Trophoblast cell (in vitro differentiated cells and primary cell): Measurements from ENCODE around the gene CIB2.

ENCODE experiments used
- DNase-seq, 2 donors: peaks; one replicate each; pipeline ENCODE4 v3.0.0-alpha.2; 2016
- H2AFZ ChIP-seq: 2 replicates; pipeline ENCODE4 v1.6.1; 2013; ENCODE audit warnings: low read length, moderate library complexity, mild to moderate bottlenecking; ENCODE audit not compliant: insufficient read depth, poor library complexity
- H2AK5ac ChIP-seq: 2 replicates; pipeline ENCODE4 v1.6.1; 2013; ENCODE audit warnings: mild to moderate bottlenecking, low read length
- H2BK120ac ChIP-seq: 2 replicates; pipeline ENCODE4 v1.6.1; 2013; ENCODE audit warnings: low read length, mild to moderate bottlenecking, moderate library complexity; ENCODE audit not compliant: insufficient read depth, poor library complexity
- H2BK12ac ChIP-seq: 2 replicates; pipeline ENCODE4 v1.6.1; 2013; ENCODE audit warnings: mild to moderate bottlenecking, low read length, moderate library complexity
- H2BK5ac ChIP-seq: 2 replicates; pipeline ENCODE4 v1.6.1; 2013; ENCODE audit warnings: low read length, low read depth, moderate library complexity, mild to moderate bottlenecking; ENCODE audit not compliant: poor library complexity
- H3K14ac ChIP-seq: 2 replicates; pipeline ENCODE4 v1.6.1; 2013; ENCODE audit warnings: mild to moderate bottlenecking, low read length
- H3K18ac ChIP-seq: 2 replicates; pipeline ENCODE4 v1.6.1; 2013; ENCODE audit warnings: mild to moderate bottlenecking, low read length
- H3K23ac ChIP-seq: 2 replicates; pipeline ENCODE4 v1.6.1; 2013; ENCODE audit warnings: low read length
- H3K27ac ChIP-seq: 2 replicates; pipeline ENCODE4 v1.5.1; 2013; ENCODE audit warnings: low read depth, mild to moderate bottlenecking, inconsistent platforms, low read length, moderate library complexity
- H3K27me3 ChIP-seq: 2 replicates; pipeline ENCODE4 v1.6.1; 2013; ENCODE audit warnings: inconsistent platforms, mild to moderate bottlenecking, low read length, moderate library complexity; ENCODE audit not compliant: insufficient read depth
- H3K36me3 ChIP-seq, 2 experiments: 1 replicate in 1 of 2; 2 replicates in 1 of 2; pipeline ENCODE4 v1.6.1; 2013; ENCODE audit warnings: low read length in 2 of 2, mild to moderate bottlenecking in 2 of 2, moderate library complexity in 1 of 2; ENCODE audit not compliant: insufficient read depth in 2 of 2, control insufficient read depth in 1 of 2
- H3K4ac ChIP-seq: 2 replicates; pipeline ENCODE4 v1.6.1; 2013; ENCODE audit warnings: low read depth, mild to moderate bottlenecking, low read length, moderate library complexity
- H3K4me1 ChIP-seq, 2 experiments: 1 replicate in 1 of 2; 2 replicates in 1 of 2; pipeline ENCODE4 v1.6.1; 2013; ENCODE audit warnings: low read length in 2 of 2, mild to moderate bottlenecking in 2 of 2, moderate library complexity in 1 of 2; ENCODE audit not compliant: insufficient read depth in 2 of 2, control insufficient read depth in 1 of 2
- H3K4me2 ChIP-seq: 2 replicates; pipeline ENCODE4 v1.6.1; 2013; ENCODE audit warnings: inconsistent platforms, mild to moderate bottlenecking, low read length, moderate library complexity
- H3K4me3 ChIP-seq: 2 replicates; pipeline ENCODE4 v1.5.1; 2013; ENCODE audit warnings: mild to moderate bottlenecking, low read depth, low read length, inconsistent platforms
- H3K79me1 ChIP-seq: one replicate; pipeline ENCODE4 v1.6.1; 2013; ENCODE audit warnings: low read length
- H3K79me2 ChIP-seq: 2 replicates; pipeline ENCODE4 v1.6.1; 2013; ENCODE audit warnings: low read length, mild to moderate bottlenecking; ENCODE audit not compliant: control insufficient read depth, insufficient read depth, poor library complexity
- H3K9ac ChIP-seq: 2 replicates; pipeline ENCODE4 v1.6.1; 2013; ENCODE audit warnings: mild to moderate bottlenecking, low read length
- H3K9me3 ChIP-seq: 2 replicates; pipeline ENCODE4 v1.6.1; 2013; ENCODE audit warnings: low read depth, mild to moderate bottlenecking, control low read depth, inconsistent platforms, low read length; ENCODE audit not compliant: insufficient read depth
- H4K12ac ChIP-seq: 2 replicates; pipeline ENCODE4 v1.6.1; 2013; ENCODE audit warnings: low read depth, mild to moderate bottlenecking, low read length, moderate library complexity
- H4K8ac ChIP-seq: 2 replicates; pipeline ENCODE4 v1.6.1; 2013; ENCODE audit warnings: low read depth, mild to moderate bottlenecking, low read length, moderate library complexity
- H4K91ac ChIP-seq: one replicate; pipeline ENCODE4 v1.6.1; 2013; ENCODE audit warnings: low read depth, mild to moderate bottlenecking, low read length, moderate library complexity
- WGBS: extraction: QIAGEN DNeasy Blood & Tissue Kit; methylation state at CpG from one replicate; pipeline ENCODE4 v1.1.7; 2013; ENCODE audit warnings: missing lambda C conversion rate; ENCODE audit not compliant: insufficient read length, insufficient coverage; ENCODE audit errors: extremely low coverage; 5-methylcytosine and 5-hydroxymethylcytosine counted together

CIB2 gene

DNA sequence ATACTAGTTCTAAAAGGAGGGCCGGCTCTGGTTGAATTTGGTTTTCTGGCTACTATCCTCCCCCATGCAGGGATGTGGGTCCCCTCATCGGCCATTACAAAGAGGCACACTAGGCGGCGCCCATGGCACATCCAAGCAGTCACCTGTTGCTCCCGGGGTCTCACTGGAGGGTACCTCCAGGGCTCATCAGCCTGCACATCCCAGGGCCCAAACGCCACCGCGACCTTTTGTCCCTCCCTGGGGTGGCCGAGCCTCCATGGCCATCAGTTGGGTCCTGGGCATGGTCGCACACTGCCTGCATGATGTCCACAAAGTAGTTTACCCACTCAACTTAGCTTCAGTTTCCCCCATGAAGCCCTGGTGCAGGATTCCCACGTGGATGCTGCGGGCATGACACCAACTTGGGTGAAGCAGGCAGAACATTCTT, 46.2 kb upstream of the CIB2 start:
- H3K18ac ChIP-seq = no peak overlapping the region
- no peaks in the 10 kb centered on the region for H3K27me3 ChIP-seq
- peak in 1 of 2 donors; percentile 15 for DNase-seq
- H4K8ac ChIP-seq = no peak overlapping the region
- H2AFZ ChIP-seq = no peak overlapping the region
- H3K9me3 ChIP-seq = peaks cover 2% of the 10 kb centered on the region
- H2BK12ac ChIP-seq = no peak overlapping the region
- H3K4me2 ChIP-seq = no peak overlapping the region
- H2BK5ac ChIP-seq = no peak overlapping the region
- no peak overlapping the region for H3K4me3 ChIP-seq
- H3K9ac ChIP-seq = no peak overlapping the region
- no peaks in the 10 kb centered on the region for H3K36me3 ChIP-seq
- H3K14ac ChIP-seq = no peak overlapping the region
- H2AK5ac ChIP-seq = no peak overlapping the region
- no peak overlapping the region for H2BK120ac ChIP-seq
- no CpG with 5 or more reads among the region's 12 CpGs for WGBS
- H3K4ac ChIP-seq = no peak overlapping the region
- H4K91ac ChIP-seq = no peak overlapping the region
- no peak overlapping the region for H3K27ac ChIP-seq
- H3K79me2 ChIP-seq = no peaks in the 10 kb centered on the region
- no peaks in the 10 kb centered on the region for H3K79me1 ChIP-seq
- no peak overlapping the region for H3K23ac ChIP-seq
- H3K4me1 ChIP-seq = no peaks in the 10 kb centered on the region
- H4K12ac ChIP-seq = no peak overlapping the region

DNA sequence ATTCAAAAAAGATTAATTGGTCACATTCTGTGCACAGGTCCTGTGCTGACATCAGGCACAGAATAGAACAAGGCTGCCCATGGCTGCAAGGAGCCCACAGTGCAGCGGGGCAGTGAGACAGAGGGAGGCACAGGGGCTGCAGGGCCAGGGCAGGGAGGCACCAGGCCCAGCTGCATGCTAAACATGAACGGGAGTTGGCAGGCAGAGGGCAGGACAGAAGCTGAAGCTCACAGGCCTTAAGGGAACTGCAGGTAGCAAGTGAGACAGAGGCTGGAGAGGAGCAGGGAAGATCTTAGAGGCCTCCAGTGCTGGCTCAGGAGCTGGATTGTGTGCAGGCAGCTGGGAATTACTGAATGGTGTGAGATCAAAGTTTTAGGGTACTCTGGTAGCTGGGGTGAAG, 44.1 kb upstream of the CIB2 start:
- no peaks in the 10 kb centered on the region for H3K4me1 ChIP-seq
- no peak overlapping the region for H3K23ac ChIP-seq
- H3K27me3 ChIP-seq = no peaks in the 10 kb centered on the region
- H3K9ac ChIP-seq = no peak overlapping the region
- no peak overlapping the region for H4K91ac ChIP-seq
- no peak for DNase-seq
- no CpG with 5 or more reads among the region's 2 CpGs for WGBS
- H4K8ac ChIP-seq = no peak overlapping the region
- H4K12ac ChIP-seq = no peak overlapping the region
- no peak overlapping the region for H2AK5ac ChIP-seq
- H3K27ac ChIP-seq = no peak overlapping the region
- no peak overlapping the region for H2AFZ ChIP-seq
- no peak overlapping the region for H2BK120ac ChIP-seq
- no peaks in the 10 kb centered on the region for H3K79me1 ChIP-seq
- no peak overlapping the region for H3K18ac ChIP-seq
- peaks cover 7 to 8% of the 10 kb centered on the region in 2 experiments for H3K36me3 ChIP-seq
- no peak overlapping the region for H2BK5ac ChIP-seq
- H3K4me3 ChIP-seq = no peak overlapping the region
- H3K4ac ChIP-seq = no peak overlapping the region
- H3K9me3 ChIP-seq = peaks cover 3% of the 10 kb centered on the region
- no peak overlapping the region for H2BK12ac ChIP-seq
- H3K79me2 ChIP-seq = no peaks in the 10 kb centered on the region
- no peak overlapping the region for H3K4me2 ChIP-seq
- H3K14ac ChIP-seq = no peak overlapping the region

GRCh38 chr15:78174401-78174800, 43.2 kb upstream of the CIB2 start:
- no peak overlapping the region for H3K27ac ChIP-seq
- H3K36me3 ChIP-seq = peaks cover 8 to 10% of the 10 kb centered on the region in 2 experiments
- H2AFZ ChIP-seq = no peak overlapping the region
- H3K23ac ChIP-seq = no peak overlapping the region
- no peak overlapping the region for H2BK5ac ChIP-seq
- H4K12ac ChIP-seq = no peak overlapping the region
- no peak overlapping the region for H3K9ac ChIP-seq
- H2BK12ac ChIP-seq = no peak overlapping the region
- H3K79me1 ChIP-seq = no peaks in the 10 kb centered on the region
- H4K91ac ChIP-seq = no peak overlapping the region
- no peaks in the 10 kb centered on the region for H3K4me1 ChIP-seq
- H2AK5ac ChIP-seq = no peak overlapping the region
- no peak overlapping the region for H3K18ac ChIP-seq
- H3K79me2 ChIP-seq = no peaks in the 10 kb centered on the region
- no peak for DNase-seq
- H4K8ac ChIP-seq = no peak overlapping the region
- no peak overlapping the region for H3K4ac ChIP-seq
- H3K4me2 ChIP-seq = no peak overlapping the region
- no peak overlapping the region for H3K4me3 ChIP-seq
- H3K9me3 ChIP-seq = peaks cover 3% of the 10 kb centered on the region
- no CpG with 5 or more reads among the region's 9 CpGs for WGBS
- no peak overlapping the region for H2BK120ac ChIP-seq
- no peaks in the 10 kb centered on the region for H3K27me3 ChIP-seq
- H3K14ac ChIP-seq = no peak overlapping the region

DNA sequence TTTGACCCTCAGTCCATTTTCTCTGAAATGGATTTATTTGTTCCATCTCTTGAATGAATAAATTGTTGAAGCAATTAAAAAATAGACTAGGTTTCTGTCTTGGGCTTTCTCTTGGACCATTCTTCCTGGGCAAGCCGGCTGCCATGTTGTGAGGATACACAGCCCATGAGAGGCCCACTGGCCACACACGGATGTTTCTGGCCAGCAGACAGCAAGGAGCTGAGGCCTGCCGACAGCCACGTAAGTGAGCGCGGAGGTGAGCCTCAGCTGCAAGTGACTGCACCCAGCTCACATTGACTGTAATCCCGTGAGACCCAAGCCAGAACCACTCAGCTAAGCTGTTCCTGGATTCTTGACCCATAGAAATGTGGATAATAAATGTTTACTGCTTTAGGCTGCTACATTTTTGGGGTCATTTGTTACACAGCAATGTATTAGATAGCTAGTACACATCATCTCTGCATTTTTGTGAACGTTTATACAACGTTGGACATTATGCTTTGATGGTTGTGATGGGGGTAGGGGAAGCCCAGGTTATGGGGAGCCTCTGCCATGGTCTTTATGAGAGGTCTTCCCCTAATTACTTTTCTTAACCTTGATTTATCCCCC, 40.7 kb upstream of the CIB2 start:
- Histone ChIP-seq H3K36me3 (peaks cover 8 to 12% of the 10 kb centered on the region in 2 experiments), H2AFZ (no peak overlapping the region), H3K79me2 (no peaks in the 10 kb centered on the region), H3K9me3 (peaks cover 2% of the 10 kb centered on the region), H2BK120ac (no peak overlapping the region), H3K18ac (no peak overlapping the region), H2BK12ac (no peak overlapping the region), H3K4me3 (no peak overlapping the region), H4K91ac (no peak overlapping the region), H3K14ac (no peak overlapping the region), H3K23ac (no peak overlapping the region), H3K4me2 (no peak overlapping the region), H3K4me1 (no peaks in the 10 kb centered on the region), H2AK5ac (no peak overlapping the region), H3K79me1 (no peaks in the 10 kb centered on the region), H4K12ac (no peak overlapping the region), H2BK5ac (no peak overlapping the region), H3K4ac (no peak overlapping the region), H3K27ac (no peak overlapping the region), H3K27me3 (no peaks in the 10 kb centered on the region), H3K9ac (no peak overlapping the region), H4K8ac (no peak overlapping the region)
- WGBS = no CpG with 5 or more reads among the region's 9 CpGs
- DNase-seq = no peak
